Measurements from ENCODE around the gene FAF2. TPM values are rescaled to one million over a fixed set of nuclear protein-coding genes. Genes with fewer than 3 reads are reported as not detected.

Gene FAF2
- total RNA-seq, 1 experiment from 2014 or later = 59.7 TPM

DNA sequence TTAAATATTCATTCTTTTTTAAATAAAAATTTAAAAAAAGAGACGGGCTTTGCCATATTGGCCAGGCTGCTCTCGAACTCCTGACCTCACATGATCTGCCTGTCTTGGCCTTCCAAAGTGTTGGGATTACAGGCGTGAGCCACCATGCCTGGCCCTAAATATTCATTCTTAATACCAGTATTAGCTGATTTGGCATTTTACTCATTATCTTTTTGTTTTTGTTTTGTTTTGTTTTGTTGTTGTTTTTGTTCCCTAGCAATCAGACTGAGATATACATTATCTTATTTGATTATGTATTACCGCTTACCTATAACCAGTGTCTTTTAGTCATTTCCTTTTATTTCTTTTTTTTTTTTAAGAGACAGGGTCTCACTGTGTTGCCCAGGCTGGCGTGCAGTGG is 51.1 kb downstream of the FAF2 start:
- intact Hi-C loops (cut with micrococcal nuclease; ENCODE audit: unreplicated experiment) = loop anchor here (5.0 kb wide), 1 partner anchor 82 kb away; the partner anchor contains the start of gene CLTB
- no peaks in the 10 kb centered on the region for H3K9me3 ChIP-seq (ENCODE audit: insufficient read depth, low read depth)
- ChIA-PET POLR2A (ENCODE audit: unreplicated experiment) (interaction anchor here (0.7 kb wide), 1 partner anchor 10 kb away, joined by 5 read pairs; no protein-coding TSS in a partner anchor), CTCF (no interaction called here)
- peaks cover 8% of the 10 kb centered on the region; the same call in 1 of the 2 replicates for H3K79me2 ChIP-seq (ENCODE audit: low read depth)
- no peak overlapping the region for H3K4me3 ChIP-seq
- no peak overlapping the region for H2AFZ ChIP-seq
- no peak for DNase-seq
- H3K27me3 ChIP-seq (ENCODE audit: insufficient read depth, low read depth) = no peaks in the 10 kb centered on the region
- no TSS peak for BruUV-seq (replicated peaks)
- H3K9me2 ChIP-seq (ENCODE audit: insufficient read depth) = no peaks in the 10 kb centered on the region
- H3K4me2 ChIP-seq = no peak overlapping the region
- peaks cover 65% of the 10 kb centered on the region for H3K36me3 ChIP-seq (ENCODE audit: low read depth)
- peaks cover 19% of the 10 kb centered on the region for H3K4me1 ChIP-seq (replicated peaks; ENCODE audit: insufficient read depth)
- peaks cover 10% of the 10 kb centered on the region for H4K20me1 ChIP-seq (ENCODE audit: insufficient read depth)
- peaks cover 59% of the 10 kb centered on the region for H3F3A ChIP-seq (ENCODE audit: insufficient read depth, low read depth)
- TF ChIP-seq EZH2 (IDR thresholded peaks at IDR 0.05; ENCODE audit: low read depth) (no peak), CTCF (conservative IDR thresholded peaks at IDR 0.05) (no peak)
- no peak overlapping the region for H3K27ac ChIP-seq

DNA sequence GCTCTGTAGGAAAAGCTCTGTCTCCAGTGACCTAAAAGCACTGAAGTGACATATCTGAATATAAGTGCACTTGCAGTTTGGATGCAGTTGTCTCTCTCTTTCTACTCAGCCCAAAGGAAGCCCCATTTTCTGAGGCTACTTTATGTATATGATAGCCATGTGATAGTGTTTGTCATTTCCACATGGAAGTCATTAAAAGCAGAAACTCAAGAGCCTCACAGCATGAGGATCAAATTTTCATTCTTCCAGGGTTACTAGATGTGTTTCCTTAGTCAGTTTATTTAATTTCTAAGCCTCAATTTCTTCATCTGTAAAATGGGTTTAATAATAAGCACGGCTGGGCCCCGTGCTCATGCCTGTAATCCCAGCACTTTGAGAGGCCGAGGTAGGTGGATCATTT is 52.3 kb downstream of the FAF2 start:
- no peak overlapping the region for H3K4me3 ChIP-seq
- peaks cover 58% of the 10 kb centered on the region for H3K36me3 ChIP-seq (ENCODE audit: low read depth)
- H3K79me2 ChIP-seq (ENCODE audit: low read depth) = peaks cover 8% of the 10 kb centered on the region; the same call in 1 of the 2 replicates
- DNase-seq = no peak
- no peaks in the 10 kb centered on the region for H3K27me3 ChIP-seq (ENCODE audit: insufficient read depth, low read depth)
- POLR2A ChIA-PET (ENCODE audit: unreplicated experiment) = no interaction called here
- peaks cover 50% of the 10 kb centered on the region for H3F3A ChIP-seq (ENCODE audit: insufficient read depth, low read depth)
- H3K4me1 ChIP-seq (replicated peaks; ENCODE audit: insufficient read depth) = peaks cover 19% of the 10 kb centered on the region
- H4K20me1 ChIP-seq (ENCODE audit: insufficient read depth) = peaks cover 10% of the 10 kb centered on the region
- no peak overlapping the region for H3K27ac ChIP-seq
- H3K9me2 ChIP-seq (ENCODE audit: insufficient read depth) = no peaks in the 10 kb centered on the region
- H3K4me2 ChIP-seq = no peak overlapping the region
- no TSS peak for BruUV-seq (replicated peaks)
- CTCF ChIA-PET = no interaction called here
- H2AFZ ChIP-seq = no peak overlapping the region
- TF ChIP-seq EZH2 (IDR thresholded peaks at IDR 0.05; ENCODE audit: low read depth) = no peak
- TF ChIP-seq CTCF (conservative IDR thresholded peaks at IDR 0.05) = no peak
- intact Hi-C loops (cut with micrococcal nuclease; ENCODE audit: unreplicated experiment) = no loop called here
- no peaks in the 10 kb centered on the region for H3K9me3 ChIP-seq (ENCODE audit: insufficient read depth, low read depth)

DNA sequence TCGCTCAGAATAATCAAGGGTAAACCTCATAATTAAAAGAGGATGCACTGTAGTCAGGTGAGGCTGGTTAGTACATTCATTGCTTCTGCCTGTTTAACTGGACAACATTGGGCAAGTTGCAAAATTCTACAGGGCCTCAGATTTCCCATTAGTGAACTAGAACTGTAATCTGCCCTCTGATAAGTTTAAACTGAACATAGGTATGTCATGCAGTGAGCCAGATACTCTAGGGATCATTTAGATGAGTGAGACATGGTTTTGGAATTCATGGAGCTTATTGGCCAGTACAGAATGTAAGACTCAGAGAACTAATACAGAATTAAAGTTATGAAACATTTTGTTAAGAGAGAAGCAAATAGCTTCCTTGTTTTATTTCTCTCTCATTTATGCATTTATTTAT is 53.1 kb downstream of the FAF2 start:
- Histone ChIP-seq H3F3A (ENCODE audit: insufficient read depth, low read depth) (peaks cover 45% of the 10 kb centered on the region), H4K20me1 (ENCODE audit: insufficient read depth) (peaks cover 13% of the 10 kb centered on the region), H2AFZ (no peak overlapping the region), H3K9me2 (ENCODE audit: insufficient read depth) (no peaks in the 10 kb centered on the region), H3K27ac (no peak overlapping the region), H3K27me3 (ENCODE audit: insufficient read depth, low read depth) (no peaks in the 10 kb centered on the region), H3K9me3 (ENCODE audit: insufficient read depth, low read depth) (no peaks in the 10 kb centered on the region), H3K4me2 (no peak overlapping the region), H3K4me1 (replicated peaks; ENCODE audit: insufficient read depth) (peaks cover 19% of the 10 kb centered on the region), H3K79me2 (ENCODE audit: low read depth) (peaks cover 8% of the 10 kb centered on the region; the same call in 1 of the 2 replicates), H3K4me3 (no peak overlapping the region), H3K36me3 (ENCODE audit: low read depth) (peaks cover 52% of the 10 kb centered on the region)
- TF ChIP-seq EZH2 (IDR thresholded peaks at IDR 0.05; ENCODE audit: low read depth) (no peak), CTCF (conservative IDR thresholded peaks at IDR 0.05) (no peak)
- ChIA-PET CTCF (no interaction called here), POLR2A (ENCODE audit: unreplicated experiment) (interaction anchor here (0.6 kb wide), 1 partner anchor 37 kb away, joined by 6 read pairs; no protein-coding TSS in a partner anchor)
- intact Hi-C loops (cut with micrococcal nuclease; ENCODE audit: unreplicated experiment) = no loop called here
- DNase-seq = peak in 1 of 2 experiments; percentile 70
- BruUV-seq (replicated peaks) = no TSS peak
